ENCODE measurements around the gene LEUTX.

Gene LEUTX

DNA sequence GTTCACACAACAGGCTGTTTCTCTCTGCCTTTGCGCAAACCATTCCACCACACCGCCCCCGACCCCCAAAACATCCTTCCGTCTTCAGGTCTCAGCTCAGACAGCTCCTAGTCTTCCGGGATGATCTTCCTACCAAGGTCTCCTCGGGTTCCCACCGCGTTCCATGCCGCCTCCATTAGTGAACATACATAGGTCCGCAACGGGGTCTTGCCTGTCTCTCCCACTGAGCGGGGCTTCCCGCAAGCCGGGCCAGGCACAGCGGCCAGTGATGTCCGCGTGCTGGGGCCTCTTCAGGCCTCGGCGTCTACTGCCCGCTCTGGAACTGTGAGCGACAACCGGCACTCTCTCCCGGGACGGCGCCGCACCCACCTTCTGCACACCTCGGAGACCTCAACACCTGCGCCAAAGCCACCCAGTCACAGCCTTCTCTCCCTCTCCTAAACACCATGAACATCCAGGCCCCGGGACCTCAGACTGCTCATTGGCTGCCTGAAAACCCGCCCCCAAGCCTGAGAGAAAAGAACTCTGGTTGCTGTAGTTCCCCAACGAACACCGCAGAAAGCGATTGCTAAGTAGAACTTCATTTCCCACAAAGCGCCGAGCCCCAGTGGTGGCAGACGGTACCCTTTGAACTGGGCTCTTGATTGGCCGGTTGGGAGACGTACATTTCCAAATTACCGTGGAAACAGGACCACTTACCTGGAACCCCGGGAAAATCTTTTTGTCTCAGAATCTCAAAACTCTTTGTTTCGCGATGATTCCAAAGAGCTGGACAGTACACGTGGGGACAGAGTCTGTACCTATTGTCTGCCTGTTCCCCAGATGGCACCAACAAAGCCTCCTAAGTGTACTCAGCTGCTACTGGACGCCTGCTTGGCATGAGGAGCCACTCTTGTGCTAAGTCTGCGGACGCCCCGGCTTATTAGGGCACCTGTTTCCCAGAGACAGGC lies 45.8 kb downstream of the LEUTX start:
- peak; percentile 68 to 79 for DNase-seq (ENCODE audit: low read depth in 2 of 2)

DNA sequence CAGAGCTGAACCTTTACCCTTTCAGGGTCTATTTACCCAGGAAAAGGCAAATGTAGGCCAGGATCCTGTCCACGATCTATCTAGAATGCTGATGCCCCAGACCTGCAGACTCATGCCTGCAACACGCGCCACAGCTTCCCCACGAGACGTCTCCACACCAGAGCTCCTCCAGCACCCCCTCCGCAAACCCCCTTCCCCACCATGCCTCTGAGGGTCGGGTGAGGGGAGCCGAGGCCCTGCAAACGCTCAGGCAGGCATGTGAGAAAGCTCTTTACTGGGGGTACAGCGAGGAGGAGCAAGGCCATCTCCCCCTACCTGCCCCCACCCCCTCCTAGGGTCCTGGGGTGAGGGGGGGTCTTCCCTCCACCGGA lies 46.4 kb downstream of the LEUTX start:
- no peak for DNase-seq (ENCODE audit: low read depth in 2 of 2)

DNA sequence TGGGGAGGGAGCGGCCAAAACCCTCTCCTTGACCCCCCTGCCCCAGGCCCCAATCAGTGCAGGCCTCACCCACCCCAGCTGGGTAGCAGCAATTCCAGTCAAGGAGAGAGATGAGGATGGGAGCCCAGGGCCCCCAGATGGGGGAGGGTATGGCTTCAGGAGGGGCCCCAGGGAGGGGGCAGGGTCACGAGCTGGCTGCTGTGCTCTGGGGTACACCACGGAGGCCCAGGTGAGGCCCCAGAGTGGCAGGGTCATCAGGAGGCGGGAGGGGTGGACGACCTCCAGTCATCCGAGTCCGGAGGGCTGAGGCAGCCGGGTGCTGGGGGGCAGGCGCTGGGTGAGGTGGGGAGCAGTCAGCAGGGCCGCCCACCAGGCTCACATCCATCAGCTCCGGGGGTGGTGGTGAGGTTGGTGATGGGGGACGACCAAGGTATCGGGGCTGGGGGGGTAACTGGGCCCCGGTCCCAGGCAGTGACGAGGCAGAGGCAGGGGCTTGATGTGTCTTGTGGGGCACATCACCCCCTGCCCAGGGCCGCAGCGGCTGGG lies 47.0 kb downstream of the LEUTX start:
- no peak for DNase-seq (ENCODE audit: low read depth in 2 of 2)

DNA sequence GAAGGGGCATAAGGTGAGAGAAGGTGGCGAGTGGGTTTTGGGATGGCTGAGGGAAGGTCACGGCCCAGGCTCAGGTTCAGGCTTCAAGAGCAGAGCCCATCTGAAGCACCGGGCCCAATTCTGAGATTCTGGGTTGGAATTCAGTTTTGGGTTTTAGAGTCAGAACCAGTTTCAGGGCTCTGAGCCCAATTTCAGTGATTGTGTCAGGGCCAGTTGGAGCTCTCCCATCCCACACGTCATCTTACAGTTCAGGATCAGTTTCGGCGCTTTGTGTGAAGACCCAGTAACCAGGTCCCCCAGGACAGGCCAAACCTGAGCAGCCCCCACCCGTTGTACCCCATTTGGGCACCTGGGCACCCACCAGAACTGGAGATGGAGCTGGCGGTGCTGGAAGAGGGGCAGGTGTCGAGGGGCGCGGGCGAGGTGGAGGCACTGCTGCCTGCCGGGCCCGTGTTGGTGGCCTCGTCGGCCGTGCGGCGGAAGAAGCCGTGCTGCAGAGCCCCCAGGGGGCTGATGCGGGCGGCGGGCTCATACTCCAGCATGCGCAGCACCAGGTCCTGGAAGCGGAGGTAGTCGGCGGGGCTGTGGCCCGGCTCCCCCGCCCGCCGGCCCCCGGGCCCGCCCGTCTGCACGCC lies 47.8 kb downstream of the LEUTX start:
- no peak for DNase-seq (ENCODE audit: low read depth in 2 of 2)

DNA sequence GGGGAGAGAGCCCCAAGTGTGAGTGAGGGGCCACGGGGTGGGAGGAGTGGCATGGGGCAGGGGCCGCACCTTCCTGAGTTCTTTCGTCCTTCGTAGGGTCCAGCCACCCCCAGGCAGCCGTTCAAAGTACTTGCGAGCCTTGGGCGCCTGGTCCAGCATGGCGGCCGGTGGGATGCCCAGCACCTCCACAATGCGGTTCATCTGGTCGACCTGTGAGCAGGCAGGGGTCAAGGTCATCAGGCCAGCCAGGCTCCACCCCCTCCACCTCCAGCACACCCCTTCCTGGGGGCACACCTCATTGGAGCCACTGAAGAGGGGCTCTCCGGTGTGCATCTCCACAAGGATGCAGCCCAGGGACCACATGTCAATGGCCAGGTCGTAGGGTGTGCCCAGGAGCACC lies 48.6 kb downstream of the LEUTX start:
- DNase-seq (ENCODE audit: low read depth in 2 of 2), result no peak

DNA sequence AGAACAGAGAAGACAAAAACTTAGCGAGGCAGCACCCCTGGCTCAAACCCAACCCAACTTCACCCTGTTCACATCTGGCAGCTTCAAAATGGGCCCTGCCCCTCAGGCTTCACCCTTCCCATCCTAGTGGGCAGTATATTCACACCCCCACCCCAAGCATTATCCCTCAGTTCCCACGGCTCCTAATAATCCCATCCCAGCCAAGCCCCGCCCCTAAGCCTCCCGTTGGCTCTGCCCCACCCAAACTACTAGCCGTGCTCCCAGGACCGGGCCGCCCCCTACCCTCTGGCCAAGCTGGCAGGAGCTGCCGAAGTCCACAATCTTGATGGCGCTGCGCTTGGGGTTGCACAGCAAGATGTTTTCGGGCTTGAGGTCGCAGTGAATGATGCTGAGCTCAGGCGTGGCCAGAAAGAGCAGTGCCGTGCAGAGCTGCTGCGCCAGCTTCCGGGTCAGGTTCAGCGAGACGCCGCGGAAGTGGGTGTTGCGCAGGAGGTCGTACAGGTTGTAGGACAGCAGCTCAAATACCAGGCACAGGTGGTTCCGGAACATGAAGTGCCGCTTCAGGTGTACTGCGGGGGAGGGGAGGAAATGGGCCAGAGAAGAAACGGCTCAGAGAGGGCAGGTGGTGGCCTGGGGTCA lies 49.5 kb downstream of the LEUTX start:
- no peak for DNase-seq (ENCODE audit: low read depth in 2 of 2)

DNA sequence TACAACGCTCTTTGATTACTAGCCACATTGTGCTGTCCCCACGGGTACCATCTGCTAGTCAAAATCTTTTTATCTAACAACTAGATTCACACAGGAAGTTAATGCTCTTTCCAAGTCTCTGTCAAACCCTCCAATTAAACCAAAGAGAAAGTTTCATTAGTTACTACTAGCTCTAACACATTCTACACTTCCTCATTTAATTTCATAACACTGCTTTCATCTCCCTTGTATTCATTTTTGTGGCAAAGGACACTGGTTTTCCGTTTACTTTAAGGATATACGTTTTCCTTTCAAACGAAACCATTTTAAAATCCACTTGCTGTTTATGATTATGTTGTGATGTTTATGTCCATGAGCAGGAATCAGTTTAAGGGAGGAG lies 50.0 kb downstream of the LEUTX start:
- DNase-seq (ENCODE audit: low read depth in 2 of 2), result no peak

DNA sequence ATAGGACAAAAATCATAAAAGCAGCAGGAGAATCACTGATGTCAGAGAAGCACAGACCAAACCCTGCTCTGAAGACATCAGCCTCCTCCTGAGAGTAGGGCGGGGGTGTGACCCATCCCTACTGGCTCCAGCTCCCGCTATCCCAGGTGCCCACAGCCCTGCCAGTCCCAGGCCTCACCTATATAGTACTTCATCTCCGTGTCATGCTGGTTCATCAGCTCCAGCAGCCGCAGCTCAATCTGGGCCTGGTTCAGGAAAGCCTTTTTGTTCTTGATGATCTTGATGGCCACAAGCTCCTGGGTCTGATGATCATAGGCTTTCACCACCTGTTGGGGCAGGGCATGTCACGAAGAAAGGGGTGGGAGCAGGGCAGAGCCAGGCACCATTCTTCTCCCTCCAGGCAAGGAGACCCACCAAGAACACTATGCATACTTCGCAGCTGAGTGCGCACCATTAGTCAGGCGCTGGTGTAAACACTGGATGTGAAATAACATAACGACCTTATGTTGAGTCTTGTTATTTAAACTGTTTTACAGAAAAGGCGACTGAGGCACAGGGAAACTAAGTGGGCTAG lies 51.1 kb downstream of the LEUTX start:
- no peak for DNase-seq (ENCODE audit: low read depth in 2 of 2)

DNA sequence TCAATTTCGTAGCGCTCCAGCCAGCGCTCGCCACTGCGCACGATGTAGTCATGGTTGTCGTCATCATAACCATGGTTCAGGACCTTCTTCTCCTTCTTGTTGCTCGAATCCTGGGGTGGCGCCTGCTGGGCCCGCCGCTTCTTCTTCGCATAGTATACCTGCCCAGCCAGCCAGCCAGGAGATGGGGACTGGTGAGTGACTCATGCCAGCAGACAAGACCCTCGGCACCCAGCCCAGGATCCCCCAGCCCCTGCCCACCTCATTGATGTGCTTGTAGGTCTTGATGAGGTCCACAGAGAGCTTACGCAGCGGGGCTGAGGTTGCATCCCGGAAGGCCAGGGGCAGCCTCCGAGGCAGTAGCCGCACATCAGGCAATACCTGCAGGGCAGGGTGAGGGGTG lies 51.8 kb downstream of the LEUTX start:
- DNase-seq (ENCODE audit: low read depth in 2 of 2), result no peak

DNA sequence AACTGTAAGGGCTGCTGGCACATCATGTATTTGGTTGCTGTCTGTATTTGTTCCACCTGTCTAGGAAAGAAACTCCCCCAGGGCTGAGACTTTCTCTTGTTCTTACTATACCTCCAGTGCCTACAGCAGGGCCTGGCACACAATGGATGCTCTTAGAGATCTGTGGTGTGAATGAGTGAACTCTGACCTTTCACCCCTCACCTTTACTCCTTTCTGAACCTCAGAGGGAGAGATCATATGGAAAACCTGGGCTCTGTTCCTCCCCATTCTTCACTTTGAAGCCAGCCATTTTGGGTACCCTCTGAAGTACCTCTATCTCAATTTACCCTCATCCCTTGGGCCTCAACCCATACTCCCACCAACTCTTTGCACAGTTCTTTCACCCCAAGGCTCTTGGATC lies 52.2 kb downstream of the LEUTX start:
- no peak for DNase-seq (ENCODE audit: low read depth in 2 of 2)

DNA sequence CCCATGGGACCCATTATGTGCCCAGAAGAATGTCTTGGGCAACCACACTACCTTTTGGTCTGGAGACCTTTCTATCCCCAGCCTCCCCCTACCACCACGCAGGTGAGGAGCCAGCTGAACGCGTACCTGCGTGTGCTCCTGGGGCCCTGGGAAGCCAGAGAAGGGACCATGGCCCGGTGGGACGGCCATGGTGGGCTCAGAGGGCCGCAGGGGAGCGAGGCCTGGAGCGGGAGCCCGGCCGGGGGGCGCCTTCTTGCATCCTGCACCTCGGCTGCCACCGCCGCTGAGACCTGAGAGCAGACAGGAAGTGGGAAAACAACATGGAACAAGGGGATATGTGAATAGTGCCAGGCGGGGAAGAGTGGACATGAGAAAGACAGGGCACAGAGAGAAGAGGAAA lies 53.0 kb downstream of the LEUTX start:
- no peak for DNase-seq (ENCODE audit: low read depth in 2 of 2)

DNA sequence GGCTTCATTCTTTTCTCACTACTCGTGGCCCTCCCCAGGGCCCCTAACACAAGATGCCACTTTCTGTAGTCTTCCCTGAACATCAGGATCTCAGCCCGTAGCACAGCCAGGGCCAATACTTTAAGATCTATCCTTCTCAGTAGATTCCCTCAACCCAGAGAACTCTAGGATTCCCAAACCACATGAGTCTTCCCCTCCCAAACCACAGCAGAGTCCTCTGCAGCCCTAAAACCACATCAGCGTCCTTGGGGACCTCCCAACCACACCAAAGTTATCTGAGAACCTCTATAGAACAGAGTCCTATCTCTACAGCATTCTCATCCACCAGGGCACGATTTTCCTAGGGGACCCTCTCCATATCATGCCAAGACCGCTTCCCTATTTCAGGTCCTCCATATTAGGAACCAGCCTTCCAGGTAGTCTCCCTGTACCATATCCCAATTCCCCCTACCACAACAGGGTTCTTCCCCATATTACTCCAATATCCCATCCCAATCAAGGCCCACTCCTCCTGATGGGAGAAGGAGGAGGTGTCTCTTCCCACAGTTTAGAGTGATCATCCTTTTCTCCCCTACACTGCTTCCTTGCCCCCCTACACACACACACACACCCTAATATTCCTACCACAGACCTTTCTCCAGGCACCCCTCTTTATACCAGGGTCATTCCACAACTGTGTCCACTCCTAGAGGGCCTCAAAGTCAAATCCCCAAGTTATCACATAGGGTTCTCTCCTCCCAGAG lies 53.9 kb downstream of the LEUTX start:
- no peak for DNase-seq (ENCODE audit: low read depth in 2 of 2)

DNA sequence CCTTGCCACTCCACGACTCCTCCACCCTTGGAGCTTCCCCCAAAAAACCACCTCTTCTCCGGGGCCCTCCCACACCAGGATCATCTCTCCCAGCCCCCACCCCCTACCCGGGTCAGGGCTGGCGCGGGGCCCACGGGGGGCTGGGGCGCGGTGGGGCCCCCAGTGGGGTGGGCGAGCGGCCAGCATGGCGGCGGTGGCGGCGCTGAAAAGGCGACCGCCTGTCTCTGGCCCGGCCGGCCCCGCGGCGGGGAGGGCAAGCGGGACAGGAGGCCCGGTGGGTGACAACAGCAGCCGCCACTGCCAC lies 54.5 kb downstream of the LEUTX start:
- DNase-seq (ENCODE audit: low read depth in 2 of 2), result no peak

DNA sequence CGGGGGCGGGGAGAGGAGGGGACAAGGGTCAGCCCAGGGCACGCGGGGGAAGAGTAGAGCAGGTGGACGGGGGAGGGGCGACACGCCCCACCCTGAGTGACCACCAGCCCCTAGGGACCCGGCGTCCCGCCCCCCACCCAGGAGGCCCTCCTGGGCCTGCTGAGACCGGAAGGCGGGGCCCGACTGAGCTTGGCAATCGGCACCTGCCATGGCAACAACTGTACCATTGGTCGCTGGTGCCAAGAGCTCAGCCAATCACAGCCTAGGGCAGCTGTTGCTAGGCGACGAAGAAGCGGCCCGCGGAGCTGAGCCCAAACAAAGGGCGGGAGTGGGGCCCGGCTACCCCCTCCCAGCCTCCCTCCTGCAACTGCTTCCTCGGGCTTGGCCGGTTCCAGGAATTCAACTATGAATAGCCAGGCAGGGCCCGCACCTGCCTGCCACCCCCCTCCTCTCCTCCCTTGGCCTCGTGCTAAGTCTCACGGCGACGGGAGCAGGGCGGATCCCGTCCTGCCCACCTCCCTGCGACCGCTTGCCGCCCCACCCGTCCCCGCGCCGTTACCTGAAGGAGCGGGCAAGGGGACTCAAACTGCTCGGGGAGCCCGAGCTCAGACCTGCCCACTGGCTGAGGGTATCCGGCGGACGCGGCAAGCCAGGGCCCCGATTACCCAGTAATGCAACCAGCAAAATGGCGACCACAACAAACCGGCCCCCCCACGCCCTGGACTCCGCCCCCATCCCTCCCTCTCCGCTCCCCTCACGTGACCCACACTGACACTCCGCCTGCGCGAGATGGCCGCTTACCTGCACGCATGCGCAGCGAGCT lies 55.0 kb downstream of the LEUTX start, which contains the start of gene DYRK1B:
DYRK1B (minus strand) TSS at position 699 of the 823 bp plus-strand sequence. CDS start 2,295 bp downstream, outside the sequence.
- DNase-seq (ENCODE audit: low read depth in 2 of 2), result peak; percentile 91 to 95

DNA sequence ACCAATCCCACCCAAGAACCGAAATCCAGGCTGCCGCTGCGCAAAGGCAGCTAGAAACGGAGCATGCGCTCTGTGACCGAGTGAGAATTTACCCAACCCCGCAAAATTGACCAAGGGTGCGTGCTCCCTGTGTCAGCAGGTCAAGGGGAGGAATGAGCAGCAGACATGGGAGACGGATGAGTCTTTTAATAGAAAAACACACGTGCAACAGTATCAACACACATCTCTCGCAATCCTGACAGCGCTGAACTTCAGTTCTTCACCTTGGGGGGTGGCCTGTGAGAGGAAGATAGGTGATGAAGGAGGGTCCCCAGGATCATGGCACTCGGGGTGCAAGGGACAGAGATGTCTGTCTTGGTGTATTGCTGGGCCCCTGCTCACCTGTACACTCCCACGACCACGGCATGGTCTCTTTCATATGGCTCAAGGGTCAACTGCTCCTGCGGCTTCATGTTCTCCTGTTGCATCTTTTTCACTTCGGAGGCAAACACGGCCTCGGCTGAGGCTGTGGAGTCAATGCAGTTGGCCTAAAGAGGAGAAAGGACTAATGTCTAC lies 55.7 kb downstream of the LEUTX start:
- no peak for DNase-seq (ENCODE audit: low read depth in 2 of 2)
